Natural killer cell (primary cell): ENCODE measurements around the gene YIF1A. TPM values are rescaled to one million over a fixed set of nuclear protein-coding genes. Genes with fewer than 3 reads are reported as not detected.
A peak's percentile ranks its signal among the peaks of the same experiment; 100 is the strongest.

ENCODE experiments used
- ATAC-seq, 3 donors: fragments of 150-1000 bp in 2 of 3; fragments of 200-7000 bp in 1 of 3; cut with Tn5 transposase; 1 replicate in 1 of 3; 2 replicates in 2 of 3; pipeline ENCODE4 v1.10.0; 2021; ENCODE audit warnings: mild to moderate bottlenecking in 2 of 3, moderate library complexity in 2 of 3
- DNase-seq, 2 donors: peaks; one replicate each; pipeline versions ENCODE4 v3.0.0 to v3.0.0-alpha.2; 2013 to 2021; ENCODE audit warnings: mixed read lengths in 1 of 2
- H3K27ac ChIP-seq: one replicate; pipeline ENCODE4 v1.5.1; 2013; ENCODE audit warnings: mild to moderate bottlenecking, low read length
- H3K27me3 ChIP-seq: one replicate; pipeline ENCODE4 v1.6.1; 2013; ENCODE audit warnings: low read length; ENCODE audit not compliant: control insufficient read depth, insufficient read depth
- H3K36me3 ChIP-seq: one replicate; pipeline ENCODE4 v1.6.1; 2013; ENCODE audit warnings: low read length; ENCODE audit not compliant: control insufficient read depth, insufficient read depth
- H3K4me1 ChIP-seq: one replicate; pipeline ENCODE4 v1.6.1; 2013; ENCODE audit warnings: low read length; ENCODE audit not compliant: control insufficient read depth, insufficient read depth
- H3K4me3 ChIP-seq: one replicate; pipeline ENCODE4 v1.5.1; 2013; ENCODE audit warnings: low read length
- H3K9me3 ChIP-seq: one replicate; pipeline ENCODE4 v1.6.1; 2013; ENCODE audit warnings: low read length; ENCODE audit not compliant: control insufficient read depth, insufficient read depth
- H3K27ac Mint-ChIP-seq, 2 donors: one replicate each; pipeline ENCODE4 v1.8.0; 2022; ENCODE audit warnings: mild to moderate bottlenecking in 2 of 2, mixed read lengths in 2 of 2, moderate library complexity in 1 of 2
- H3K27me3 Mint-ChIP-seq, 2 donors: one replicate each; pipeline ENCODE4 v1.8.0; 2022; ENCODE audit warnings: low read depth in 2 of 2, mixed read lengths in 2 of 2
- H3K36me3 Mint-ChIP-seq: one replicate; pipeline ENCODE4 v1.8.0; 2022; ENCODE audit warnings: mixed read lengths
- H3K4me1 Mint-ChIP-seq, 2 donors: one replicate each; pipeline ENCODE4 v1.8.0; 2022; ENCODE audit warnings: mixed read lengths in 2 of 2
- H3K4me3 Mint-ChIP-seq: one replicate; pipeline ENCODE4 v1.8.0; 2022; ENCODE audit warnings: mild to moderate bottlenecking, moderate library complexity, mixed read lengths
- H3K9me3 Mint-ChIP-seq, 2 donors: one replicate each; pipeline ENCODE4 v1.8.0; 2022; ENCODE audit warnings: mixed read lengths in 2 of 2
- CTCF ChIP-seq: fragments of 200-600 bp; IDR thresholded peaks from one replicate; pipeline ENCODE4 v1.8.0; 2022; ENCODE audit warnings: antibody characterized with exemption
- WGBS: methylation state at CpG from one replicate; pipeline ENCODE4 v1.1.7; 2013; ENCODE audit warnings: missing lambda C conversion rate; ENCODE audit not compliant: insufficient coverage; 5-methylcytosine and 5-hydroxymethylcytosine counted together
- intact Hi-C: fragments of 100-400 bp; cut with micrococcal nuclease; formaldehyde crosslinking; loops from one replicate; pipeline ENCODE4 v1.14.2; 2022
- total RNA-seq, 4 donors: library from RNA; stranded (reverse); fragments of 120-200 nt in 1 of 4; gene quantifications; one replicate each; pipeline versions ENCODE4 v1.2.3 to v1.2.4, GENCODE V29; 2013 to 2022

The YIF1A gene
- total RNA-seq, 3 donors from 2014 or later (not counting 1 experiment from before 2014, with no cell fraction given), result 21.9 to 28.5 (median 23.6) TPM

GRCh38 chr11:66314186-66314501 is 25.2 kb upstream of the YIF1A start:
- intact Hi-C loops, result no loop called here
- H3K27ac ChIP-seq, result no peak overlapping the region
- peaks cover 18 to 41% of the 10 kb centered on the region in 2 donors for H3K4me1 Mint-ChIP-seq

GRCh38 chr11:66313321-66314185 is 24.6 kb upstream of the YIF1A start:
- H3K4me3 ChIP-seq, result peak overlapping the region; percentile 34
- Mint-ChIP-seq H3K4me1 (peaks cover 12 to 35% of the 10 kb centered on the region in 2 donors), H3K4me3 (peak overlapping the region; percentile 98), H3K36me3 (no peaks in the 10 kb centered on the region), H3K27ac (peak overlapping the region; percentile 94 to 97), H3K9me3 (no peaks in the 10 kb centered on the region), H3K27me3 (peaks cover 12 to 19% of the 10 kb centered on the region in 2 donors)
- H3K9me3 ChIP-seq, result no peaks in the 10 kb centered on the region
- DNase-seq, result peak in 1 of 2 donors; percentile 30
- 69% methylated on average over 36 of the region's 38 CpGs for WGBS
- TF ChIP-seq CTCF, result no peak
- ATAC-seq, result no peak
- no peaks in the 10 kb centered on the region for H3K27me3 ChIP-seq
- intact Hi-C loops, result no loop called here
- H3K4me1 ChIP-seq, result peaks cover 38% of the 10 kb centered on the region
- no peaks in the 10 kb centered on the region for H3K36me3 ChIP-seq
- peak overlapping the region; percentile 69 for H3K27ac ChIP-seq

More at GRCh38 chr11:66314186-66314501, 25.2 kb upstream of the YIF1A start:
- Histone ChIP-seq H3K9me3 (no peaks in the 10 kb centered on the region), H3K4me3 (no peak overlapping the region), H3K36me3 (no peaks in the 10 kb centered on the region), H3K4me1 (peaks cover 44% of the 10 kb centered on the region), H3K27me3 (no peaks in the 10 kb centered on the region)
- peak overlapping the region; percentile 61 for H3K4me3 Mint-ChIP-seq
- H3K36me3 Mint-ChIP-seq, result no peaks in the 10 kb centered on the region
- peaks cover 18 to 23% of the 10 kb centered on the region in 2 donors for H3K27me3 Mint-ChIP-seq
- no peaks in the 10 kb centered on the region for H3K9me3 Mint-ChIP-seq
- ATAC-seq (no peak), DNase-seq (no peak)
- H3K27ac Mint-ChIP-seq, result peak overlapping the region; percentile 64 to 73
- TF ChIP-seq CTCF, result no peak
- WGBS, result 100% methylated on average over 1 of the region's 1 CpG

GRCh38 chr11:66312549-66313320 is 23.8 kb upstream of the YIF1A start:
- H3K4me1 Mint-ChIP-seq, result peaks cover 11 to 28% of the 10 kb centered on the region in 2 donors
- no peaks in the 10 kb centered on the region for H3K9me3 Mint-ChIP-seq
- Histone ChIP-seq H3K27me3 (no peaks in the 10 kb centered on the region), H3K9me3 (no peaks in the 10 kb centered on the region), H3K4me1 (peaks cover 30% of the 10 kb centered on the region), H3K4me3 (peak overlapping the region; percentile 51), H3K27ac (peak overlapping the region; percentile 85), H3K36me3 (no peaks in the 10 kb centered on the region)
- peak overlapping the region; percentile 94 to 97 for H3K27ac Mint-ChIP-seq
- 5% methylated on average over 52 of the region's 52 CpGs for WGBS
- H3K27me3 Mint-ChIP-seq, result peaks cover 11 to 19% of the 10 kb centered on the region in 2 donors
- no peak for TF ChIP-seq CTCF
- no peaks in the 10 kb centered on the region for H3K36me3 Mint-ChIP-seq
- intact Hi-C loops, result loop anchor here (1.0 kb wide), 3 partner anchors 16 to 77 kb away; partner anchors contain the start of gene BRMS1
- peak overlapping the region; percentile 98 for H3K4me3 Mint-ChIP-seq
- ATAC-seq, result peak; percentile 66 to 80 (median 67)
- DNase-seq, result peak; percentile 94 to 99
